ENCODE measurements around the gene MTMR2.
A peak's percentile ranks its signal among the peaks of the same experiment; 100 is the strongest.

Gene MTMR2

DNA sequence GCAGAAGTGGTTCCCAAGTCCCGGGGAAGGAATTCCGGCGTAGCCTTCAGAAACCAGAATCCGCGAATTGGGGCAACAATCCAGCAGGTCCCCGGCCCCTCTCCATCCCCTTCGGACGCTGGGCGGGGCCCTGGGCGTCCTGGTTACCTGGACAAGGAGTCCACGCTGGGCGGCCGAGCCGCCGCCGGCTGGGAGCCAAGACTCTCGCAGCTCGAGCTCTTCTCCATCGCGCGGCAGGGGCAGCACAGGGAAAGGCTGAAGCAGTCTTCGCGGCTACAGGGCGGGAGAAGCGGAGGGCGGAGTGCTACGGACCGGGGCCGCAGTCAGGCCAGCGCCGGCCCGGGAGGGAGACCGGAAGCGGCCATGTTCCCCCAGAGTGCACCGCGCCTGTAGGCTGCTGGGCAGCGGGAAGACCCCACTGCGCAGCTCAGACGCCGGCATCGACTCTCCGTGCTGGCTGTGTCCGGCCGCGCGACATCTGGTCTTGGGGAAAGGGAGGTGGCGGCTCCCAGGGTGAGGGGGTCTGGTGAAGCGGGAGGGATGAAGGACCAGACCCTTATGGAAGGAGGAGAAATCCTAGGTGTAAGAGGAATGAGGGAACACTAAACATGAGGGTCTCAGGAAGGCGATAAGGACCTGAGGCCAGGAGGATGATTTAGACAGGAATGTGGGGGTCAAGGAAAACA, at the start of gene MTMR2:
TSS of gene MTMR2 (minus strand) at position 380 of the 686 bp plus-strand sequence. CDS start at position 227, 153 bp downstream.
- peak; percentile 84 for DNase-seq (ENCODE audit: low read depth)

DNA sequence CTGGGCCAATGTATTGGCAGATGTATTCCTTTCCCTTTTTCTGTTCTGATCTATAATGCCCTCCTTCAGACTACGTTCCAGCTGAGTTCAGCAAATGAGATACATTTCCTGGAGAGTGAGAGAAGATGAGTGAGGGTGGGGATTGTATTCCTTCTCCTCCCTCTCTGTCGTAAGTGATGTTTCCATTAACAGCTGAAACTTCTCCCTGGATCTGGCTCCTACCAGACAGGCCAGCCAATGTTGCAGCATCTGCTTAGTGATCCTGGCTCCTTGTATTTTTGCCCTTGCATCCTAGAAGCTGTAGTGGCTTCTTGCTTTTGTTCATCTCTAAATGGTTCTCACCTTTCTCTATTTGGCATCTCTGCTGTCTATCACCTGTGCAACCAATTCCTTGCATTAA, 48.2 kb upstream of the MTMR2 start:
- DNase-seq (ENCODE audit: low read depth): no peak

GRCh38 chr11:95968585-95968984, 44.7 kb upstream of the MTMR2 start:
- peak; percentile 50 for DNase-seq (ENCODE audit: low read depth)

DNA sequence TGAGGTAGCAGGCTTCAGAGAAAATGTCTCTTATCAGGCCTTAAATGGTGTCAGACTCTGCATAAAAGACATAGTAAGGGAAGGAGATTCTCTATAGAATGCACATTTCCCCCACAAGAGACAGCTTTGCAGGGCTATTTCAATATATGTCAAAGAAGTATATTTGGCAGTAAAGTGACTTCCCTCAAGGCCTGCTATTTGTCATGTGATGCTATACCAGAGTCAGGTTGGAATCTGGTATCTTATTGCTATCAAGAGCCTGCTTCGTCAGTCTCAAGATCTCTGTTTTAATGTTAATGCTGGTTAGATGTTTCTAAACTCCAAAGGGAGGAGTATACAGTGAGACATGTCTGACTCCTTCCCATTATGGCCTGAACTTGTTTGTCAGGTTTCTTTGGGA, 40.4 kb upstream of the MTMR2 start:
- no peak for DNase-seq (ENCODE audit: low read depth)

- no peak for DNase-seq (ENCODE audit: low read depth)
Measured at GRCh38 chr11:95961758-95962157, 37.9 kb upstream of the MTMR2 start.

GRCh38 chr11:95950905-95951304, 27.0 kb upstream of the MTMR2 start:
- no peak for DNase-seq (ENCODE audit: low read depth)

GRCh38 chr11:95948637-95949036, 24.7 kb upstream of the MTMR2 start:
- DNase-seq (ENCODE audit: low read depth): no peak

GRCh38 chr11:95944623-95945022, 20.7 kb upstream of the MTMR2 start:
- DNase-seq (ENCODE audit: low read depth): no peak

GRCh38 chr11:95943546-95943945, 19.6 kb upstream of the MTMR2 start:
- DNase-seq (ENCODE audit: low read depth): no peak

DNA sequence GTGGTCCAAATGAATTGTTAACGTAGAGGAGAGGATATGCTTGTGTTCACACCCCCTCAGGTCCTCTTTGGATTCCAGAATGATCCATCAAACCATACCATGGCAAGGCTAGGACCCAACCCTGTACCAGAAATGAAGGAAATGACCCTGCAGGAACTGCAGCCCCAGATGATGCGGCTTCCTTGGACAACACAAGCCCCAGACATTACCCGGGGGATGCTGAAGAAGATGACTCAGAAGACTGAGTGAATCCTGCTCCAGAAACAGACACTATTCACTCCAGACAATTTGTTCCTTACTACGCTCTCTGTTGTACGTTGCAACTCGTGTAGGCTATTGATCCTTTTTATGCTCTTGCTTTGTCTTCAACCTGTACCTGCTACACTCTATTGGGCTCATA, 15.2 kb upstream of the MTMR2 start:
- DNase-seq (ENCODE audit: low read depth): peak; percentile 35

GRCh38 chr11:95937358-95937757, 13.5 kb upstream of the MTMR2 start:
- no peak for DNase-seq (ENCODE audit: low read depth)

DNA sequence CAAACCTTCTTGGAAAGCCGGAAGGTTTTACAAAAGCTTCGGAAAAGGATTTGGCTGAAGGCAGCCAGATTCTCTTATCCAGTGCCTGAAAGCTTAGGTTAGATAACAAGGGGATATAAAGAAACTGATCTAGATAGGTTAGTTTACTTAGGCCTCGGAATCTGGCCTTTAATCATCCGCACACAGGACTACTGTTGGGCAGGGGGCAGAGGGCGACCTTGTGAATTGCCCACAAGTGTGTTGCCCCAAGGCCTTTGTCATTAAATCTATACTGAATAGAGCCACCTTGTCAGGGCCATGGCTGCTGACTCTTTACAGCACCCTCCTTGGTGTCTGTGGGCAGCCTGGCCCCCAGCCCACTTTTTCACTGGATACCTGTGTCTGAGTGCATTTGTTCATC, 9.7 kb upstream of the MTMR2 start:
- no peak for DNase-seq (ENCODE audit: low read depth)

- no peak for DNase-seq (ENCODE audit: low read depth)
Measured at GRCh38 chr11:95931916-95932315, 8.0 kb upstream of the MTMR2 start.

DNA sequence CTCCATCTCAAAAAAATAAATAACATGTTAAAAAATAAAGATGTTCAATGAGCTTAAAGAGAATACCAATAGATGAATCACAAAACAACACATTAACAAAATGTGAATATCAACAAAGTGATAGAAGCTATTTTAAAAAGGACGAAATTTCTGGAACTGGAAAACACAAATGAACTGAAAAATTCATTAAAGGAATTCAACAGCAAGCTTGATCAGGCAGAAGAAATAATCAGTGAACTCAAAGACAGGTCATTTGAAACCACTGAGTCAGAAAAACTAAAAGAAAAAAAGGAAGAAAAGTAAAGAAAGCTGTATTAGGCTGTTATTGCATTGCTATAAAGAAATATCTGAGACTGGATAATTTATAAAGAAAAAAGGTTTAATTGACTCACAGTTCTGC, 7.0 kb upstream of the MTMR2 start:
- DNase-seq (ENCODE audit: low read depth): no peak

- DNase-seq (ENCODE audit: low read depth): no peak
Measured at GRCh38 chr11:95926726-95927125, 2.8 kb upstream of the MTMR2 start.

- peak; percentile 70 for DNase-seq (ENCODE audit: low read depth)
Measured at GRCh38 chr11:95925011-95925410, 1.1 kb upstream of the MTMR2 start.

GRCh38 chr11:95924414-95924760, 480 bp upstream of the MTMR2 start:
- peak; percentile 49 for DNase-seq (ENCODE audit: low read depth)

- no peak for DNase-seq (ENCODE audit: low read depth)
Measured at GRCh38 chr11:95923439-95923727, 524 bp downstream of the MTMR2 start.

DNA sequence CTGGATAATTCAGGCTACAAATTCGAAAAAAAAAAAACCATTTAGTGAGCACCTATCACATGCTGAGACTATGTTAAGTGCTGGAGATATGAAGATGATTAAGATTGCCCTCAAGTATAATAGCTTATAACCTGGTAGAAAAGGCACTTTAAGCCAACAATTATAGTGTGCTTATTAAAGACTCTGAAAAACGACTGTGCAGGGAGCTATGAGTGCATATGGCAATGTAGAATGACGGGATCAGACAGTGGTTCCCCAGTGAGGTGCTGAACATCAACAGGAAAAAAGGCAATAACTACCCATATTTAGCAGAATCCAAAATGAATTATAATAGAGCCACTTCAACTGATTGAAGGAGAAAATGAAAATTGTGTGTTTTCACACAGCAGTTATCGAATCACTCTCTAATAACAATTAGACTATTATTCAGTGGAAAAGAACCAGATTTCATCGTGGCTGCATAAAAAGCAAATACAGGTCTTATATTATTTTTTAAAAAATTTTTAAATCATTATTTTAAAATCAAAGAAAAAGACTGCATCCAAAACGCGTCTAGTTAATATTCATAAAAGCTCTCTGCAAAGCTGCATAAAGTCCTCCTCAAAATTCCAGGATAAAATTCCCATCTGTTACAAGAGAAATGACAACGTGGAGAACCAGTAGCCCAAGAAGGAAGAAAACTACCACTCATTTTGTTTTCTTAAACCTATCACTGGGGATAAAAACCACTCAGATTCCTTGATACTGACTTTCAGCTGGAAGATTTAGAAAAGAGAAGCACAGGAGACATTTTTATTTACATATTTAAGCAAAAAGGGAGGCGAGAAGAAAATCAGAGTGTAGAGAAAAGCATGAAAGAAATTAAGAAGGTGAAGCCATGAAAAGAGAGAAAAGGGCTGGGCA, 1.1 kb downstream of the MTMR2 start:
- DNase-seq (ENCODE audit: low read depth): peak; percentile 32

DNA sequence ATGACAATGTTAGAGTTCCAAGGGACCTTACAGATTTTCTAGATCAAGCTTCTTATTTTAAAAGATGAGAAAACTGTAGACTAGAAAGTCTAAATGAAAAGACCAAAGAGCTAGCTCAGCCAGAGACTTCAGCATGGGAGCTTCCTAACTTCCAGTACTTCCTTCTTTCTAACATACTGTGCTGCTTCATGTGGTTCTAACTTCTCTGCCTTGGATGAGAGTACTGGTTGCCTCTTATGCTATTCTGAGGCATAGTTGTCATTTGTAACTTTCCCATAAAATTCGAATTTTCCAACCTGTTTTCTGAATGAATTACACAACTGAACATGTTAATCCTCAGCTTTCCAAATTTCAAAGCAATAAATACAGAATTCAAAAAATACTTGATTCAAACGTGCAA, 1.8 kb downstream of the MTMR2 start:
- peak; percentile 8 for DNase-seq (ENCODE audit: low read depth)

DNA sequence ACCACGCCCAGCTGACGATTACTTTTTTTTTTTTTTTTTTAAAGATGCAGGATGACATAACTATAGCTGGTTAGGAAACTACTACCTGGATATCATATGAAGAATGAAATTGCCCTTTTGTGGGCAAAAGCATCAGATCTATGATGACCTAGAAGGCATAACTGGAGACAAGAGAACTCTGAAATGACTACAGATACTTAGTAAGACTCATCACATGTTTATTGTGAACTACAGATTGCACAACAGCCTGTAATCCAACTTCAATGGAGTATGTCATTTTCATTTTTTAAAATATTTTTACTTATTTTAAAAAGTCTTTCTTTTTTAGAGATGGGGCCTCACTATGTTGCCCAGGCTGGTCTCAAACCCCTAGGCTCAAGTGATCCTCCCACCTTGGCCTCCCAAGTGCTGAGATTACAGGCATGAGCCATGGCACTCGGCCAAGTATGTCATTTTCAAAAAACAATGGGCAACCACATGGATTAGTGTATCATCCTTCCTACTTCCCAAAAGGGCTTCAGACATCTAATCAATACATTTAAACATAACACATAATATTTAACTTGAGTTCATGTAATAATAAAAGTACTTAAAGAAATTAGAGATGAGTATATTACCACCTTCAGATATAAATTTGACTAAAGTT, 3.3 kb downstream of the MTMR2 start:
- peak; percentile 22 for DNase-seq (ENCODE audit: low read depth)

GRCh38 chr11:95919514-95919913, 4.4 kb downstream of the MTMR2 start:
- DNase-seq (ENCODE audit: low read depth): no peak

DNA sequence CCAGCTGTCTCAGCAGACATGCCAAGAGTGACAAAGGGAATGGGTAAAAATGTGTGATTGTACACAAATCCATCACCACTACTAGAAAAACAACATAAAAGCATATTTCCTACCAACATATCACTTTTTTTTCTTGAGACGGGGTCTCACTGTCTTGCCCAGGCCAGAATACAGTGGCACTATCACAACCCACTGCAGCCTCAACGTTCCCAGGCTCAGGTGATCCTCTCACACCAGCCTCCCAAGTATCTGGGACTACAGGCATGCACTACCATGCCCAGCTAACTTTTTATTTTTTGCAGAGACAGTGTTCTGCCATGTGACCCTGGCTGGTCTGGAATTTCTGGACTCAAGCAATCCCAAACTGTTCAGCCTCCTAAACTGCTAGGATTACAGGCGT, 5.2 kb downstream of the MTMR2 start:
- DNase-seq (ENCODE audit: low read depth): no peak
